HepG2 (cell line): ENCODE results near the gene CAPN12. TPM values are rescaled to one million over a fixed set of nuclear protein-coding genes. Genes with fewer than 3 reads are reported as not detected.

Experiments used
- BORCS8-MEF2B ChIP-seq: sonication (generic); formaldehyde crosslinking; IDR thresholded peaks from 2 replicates; pipeline ENCODE4 v1.8.0; 2022; ENCODE audit warnings: mild to moderate bottlenecking, missing genetic modification reagents
- DNMT1 ChIP-seq: sonication (generic); formaldehyde crosslinking; IDR thresholded peaks from 2 replicates; pipeline ENCODE4 v1.5.1; 2020; ENCODE audit warnings: mild to moderate bottlenecking, missing genetic modification reagents
- DR1 ChIP-seq: sonication (generic); formaldehyde crosslinking; IDR thresholded peaks from 2 replicates; pipeline ENCODE4 v1.8.0; 2021; ENCODE audit warnings: mild to moderate bottlenecking, missing genetic modification reagents, inconsistent platforms
- FOSL2 ChIP-seq: sonication (generic); formaldehyde crosslinking; IDR thresholded peaks from 2 replicates; pipeline ENCODE4 v1.4.0; 2020; ENCODE audit warnings: missing genetic modification reagents
- FOXM1 ChIP-seq: sonication (generic); formaldehyde crosslinking; IDR thresholded peaks from 2 replicates; pipeline ENCODE4 v1.5.0; 2020; ENCODE audit warnings: missing genetic modification reagents
- HMG20B ChIP-seq: conservative IDR thresholded peaks from 2 replicates; pipeline ENCODE4 v1.6.1; 2016; ENCODE audit warnings: missing genetic modification reagents, missing compliant biosample characterization
- HOXA3 ChIP-seq: sonication (generic); formaldehyde crosslinking; IDR thresholded peaks from 2 replicates; pipeline ENCODE4 v1.5.0; 2020; ENCODE audit warnings: missing genetic modification reagents
- IKZF4 ChIP-seq: sonication (generic); formaldehyde crosslinking; IDR thresholded peaks from 2 replicates; pipeline ENCODE4 v1.5.1; 2020; ENCODE audit warnings: borderline replicate concordance, mild to moderate bottlenecking, low read depth, missing genetic modification reagents; ENCODE audit errors: not compliant biosample characterization
- KAT8 ChIP-seq: IDR thresholded peaks from 2 replicates; pipeline ENCODE4 v1.6.1; 2016; ENCODE audit warnings: missing genetic modification reagents, missing compliant biosample characterization
- NR2F1 ChIP-seq, 2 experiments: fragments of 450-650 bp in 1 of 2; formaldehyde crosslinking in 1 of 2; IDR thresholded peaks; 2 replicates each; pipeline versions ENCODE4 v1.5.0 to v1.6.1; 2016 to 2020; ENCODE audit warnings: mild to moderate bottlenecking in 1 of 2, missing compliant biosample characterization in 1 of 2, missing genetic modification reagents in 1 of 2, moderate library complexity in 1 of 2
- PHF21A ChIP-seq: sonication (generic); formaldehyde crosslinking; IDR thresholded peaks from 2 replicates; pipeline ENCODE4 v1.5.0; 2020; ENCODE audit warnings: mild to moderate bottlenecking, missing genetic modification reagents
- PHF8 ChIP-seq: sonication (generic); formaldehyde crosslinking; IDR thresholded peaks from 2 replicates; pipeline ENCODE4 v1.5.0; 2020; ENCODE audit warnings: missing genetic modification reagents
- RBM39 ChIP-seq: fragments of 200-400 bp; formaldehyde crosslinking; IDR thresholded peaks from one replicate; pipeline ENCODE4 v1.6.1; 2018; ENCODE audit warnings: antibody characterized with exemption, mild to moderate bottlenecking, low read depth, low read length; ENCODE audit not compliant: poor library complexity, severe bottlenecking
- RCOR2 ChIP-seq: IDR thresholded peaks from 2 replicates; pipeline ENCODE4 v1.6.1; 2016; ENCODE audit warnings: missing biosample characterization, missing genetic modification reagents
- SOX5 ChIP-seq: IDR thresholded peaks from 2 replicates; pipeline ENCODE4 v1.6.1; 2016; ENCODE audit warnings: borderline replicate concordance
- TBX2 ChIP-seq: sonication (generic); formaldehyde crosslinking; IDR thresholded peaks from 2 replicates; pipeline ENCODE4 v1.5.0; 2020; ENCODE audit warnings: missing genetic modification reagents, mild to moderate bottlenecking, borderline replicate concordance
- ZBTB37 ChIP-seq: sonication (generic); formaldehyde crosslinking; IDR thresholded peaks from 2 replicates; pipeline ENCODE4 v1.4.0; 2020; ENCODE audit warnings: mild to moderate bottlenecking, missing genetic modification reagents
- ZNF354B ChIP-seq: sonication (generic); formaldehyde crosslinking; IDR thresholded peaks from 2 replicates; pipeline ENCODE4 v1.8.0; 2022; ENCODE audit warnings: mild to moderate bottlenecking, missing genetic modification reagents
- ZNF44 ChIP-seq: sonication (generic); formaldehyde crosslinking; IDR thresholded peaks from 2 replicates; pipeline ENCODE4 v1.5.1; 2020; ENCODE audit warnings: mild to moderate bottlenecking, missing genetic modification reagents
- ZNF563 ChIP-seq: sonication (generic); formaldehyde crosslinking; IDR thresholded peaks from 2 replicates; pipeline ENCODE4 v1.8.0; 2022; ENCODE audit warnings: mild to moderate bottlenecking, moderate library complexity, missing genetic modification reagents
- ZNF576 ChIP-seq: sonication (generic); formaldehyde crosslinking; IDR thresholded peaks from 2 replicates; pipeline ENCODE4 v1.4.0; 2020; ENCODE audit warnings: mild to moderate bottlenecking, missing genetic modification reagents
- ZNF605 ChIP-seq: sonication (generic); formaldehyde crosslinking; IDR thresholded peaks from 2 replicates; pipeline ENCODE4 v1.8.0; 2022; ENCODE audit warnings: mild to moderate bottlenecking, missing genetic modification reagents
- ZNF75D ChIP-seq: sonication (generic); formaldehyde crosslinking; IDR thresholded peaks from 2 replicates; pipeline ENCODE4 v1.8.1; 2023; ENCODE audit warnings: missing genetic modification reagents, mild to moderate bottlenecking, borderline replicate concordance
- ZNF841 ChIP-seq: sonication (generic); formaldehyde crosslinking; IDR thresholded peaks from 2 replicates; pipeline ENCODE4 v1.8.1; 2023; ENCODE audit warnings: missing genetic modification reagents, borderline replicate concordance
- ZSCAN29 ChIP-seq: sonication (generic); formaldehyde crosslinking; conservative IDR thresholded peaks from 2 replicates; pipeline ENCODE4 v1.4.0; 2020; ENCODE audit warnings: mild to moderate bottlenecking, missing genetic modification reagents
- polyA plus RNA-seq, 8 experiments: library from polyadenylated mRNA; depleted of rRNA in 3 of 8; stranded (reverse) in 7 of 8; unstranded in 1 of 8; fragments of >200 nt; fragmentation: Illumina TruSeq in 4 of 8; extraction: Trizol in 4 of 8; gene quantifications; 2 replicates each; pipeline versions ENCODE4 v1.2.1 to v1.2.3, GENCODE V29; 2011 to 2016; ENCODE audit warnings: low read depth in 4 of 8, missing spikeins in 1 of 8, mixed read lengths in 1 of 8; ENCODE audit not compliant: insufficient read depth in 1 of 8
- total RNA-seq, 5 experiments: library from RNA; depleted of rRNA; stranded (reverse); fragments of >200 nt; fragmentation: Illumina TruSeq; extraction: Trizol; gene quantifications; 2 replicates each; pipeline ENCODE4 v1.2.3, GENCODE V29; 2016; ENCODE audit warnings: low read depth in 1 of 5
- TF ChIP-seq, protein P1 (sequence below): conservative IDR thresholded peaks from 2 replicates; pipeline ENCODE4 v1.6.1; 2018; ENCODE audit warnings: missing genetic modification reagents

The CAPN12 gene
- total and polyA plus RNA-seq, 2 of the 13 experiments (the other 11 are each of a cell fraction or from before 2014, with no cell fraction given), result 1.6 to 13.6 TPM

- no peak for TF ChIP-seq ZNF841
- TF ChIP-seq ZNF605, result no peak
- no peak for TF ChIP-seq NR2F1 (CRISPR knock-in tag; IDR thresholded peaks at IDR 0.05)
- TF ChIP-seq KAT8 (CRISPR knock-in tag), result peak; percentile 11; the same call in 1 of the 2 replicates
- 0 out of 2 replicates have a peak, but pooled peaks have one; percentile 21 for TF ChIP-seq HOXA3
- TF ChIP-seq PHF8 (CRISPR knock-in tag), result peak; percentile 5; the same call in 1 of the 2 replicates
- no peak for TF ChIP-seq ZBTB37 (CRISPR knock-in tag)
- TF ChIP-seq RBM39, result no peak
- TF ChIP-seq, protein P1, sequence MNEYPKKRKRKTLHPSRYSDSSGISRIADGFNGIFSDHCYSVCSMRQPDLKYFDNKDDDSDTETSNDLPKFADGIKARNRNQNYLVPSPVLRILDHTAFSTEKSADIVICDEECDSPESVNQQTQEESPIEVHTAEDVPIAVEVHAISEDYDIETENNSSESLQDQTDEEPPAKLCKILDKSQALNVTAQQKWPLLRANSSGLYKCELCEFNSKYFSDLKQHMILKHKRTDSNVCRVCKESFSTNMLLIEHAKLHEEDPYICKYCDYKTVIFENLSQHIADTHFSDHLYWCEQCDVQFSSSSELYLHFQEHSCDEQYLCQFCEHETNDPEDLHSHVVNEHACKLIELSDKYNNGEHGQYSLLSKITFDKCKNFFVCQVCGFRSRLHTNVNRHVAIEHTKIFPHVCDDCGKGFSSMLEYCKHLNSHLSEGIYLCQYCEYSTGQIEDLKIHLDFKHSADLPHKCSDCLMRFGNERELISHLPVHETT, result no peak
- peak; percentile 76; the same call in 1 of the 2 replicates for TF ChIP-seq TBX2 (CRISPR knock-in tag)
- TF ChIP-seq ZNF354B (CRISPR knock-in tag), result no peak
- peak; percentile 53; the same call in 1 of the 2 replicates for TF ChIP-seq HMG20B (CRISPR knock-in tag)
- TF ChIP-seq ZNF75D (CRISPR knock-in tag), result no peak
- TF ChIP-seq ZNF44 (CRISPR knock-in tag), result no peak
- peak; percentile 24; the same call in 1 of the 2 replicates for TF ChIP-seq BORCS8-MEF2B
- no peak for TF ChIP-seq DR1
- no peak for TF ChIP-seq FOXM1 (CRISPR knock-in tag)
- no peak for TF ChIP-seq ZNF563 (CRISPR knock-in tag)
- no peak for TF ChIP-seq DNMT1 (CRISPR knock-in tag)
- TF ChIP-seq SOX5 (CRISPR knock-in tag), result 0 out of 2 replicates have a peak, but pooled peaks have one; percentile 22
- TF ChIP-seq PHF21A, result peak; percentile 81; the same call in 1 of the 2 replicates
- peak; percentile 59 for TF ChIP-seq FOSL2 (CRISPR knock-in tag)
- no peak for TF ChIP-seq IKZF4 (CRISPR knock-in tag)
- 0 out of 2 replicates have a peak, but pooled peaks have one; percentile 35 for TF ChIP-seq ZSCAN29 (CRISPR knock-in tag)
- TF ChIP-seq ZNF576, result no peak
- 0 out of 2 replicates have a peak, but pooled peaks have one; percentile 44 for TF ChIP-seq RCOR2 (CRISPR knock-in tag)
Observed at GRCh38 chr19:38685666-38686529, 58.4 kb downstream of the CAPN12 start (continued).
